ENCODE data around the gene SLC34A1.
A peak's percentile ranks its signal among the peaks of the same experiment; 100 is the strongest.
"Not testable (repeated sequence)": the region's sequence is repeated elsewhere in the genome, so short reads cannot be mapped to it uniquely, and the experiment has no call there.

The SLC34A1 gene

GRCh38 chr5:177359451-177359851 is 24.8 kb upstream of the SLC34A1 start:
- ChIA-PET POLR2A (no interaction called here), CTCF (interaction anchor here (1.0 to 13.7 kb wide), 10 partner anchors 12 to 50 kb away, joined by 3 to 131 read pairs (median 4); partner anchors contain the start of gene SLC34A1)

DNA sequence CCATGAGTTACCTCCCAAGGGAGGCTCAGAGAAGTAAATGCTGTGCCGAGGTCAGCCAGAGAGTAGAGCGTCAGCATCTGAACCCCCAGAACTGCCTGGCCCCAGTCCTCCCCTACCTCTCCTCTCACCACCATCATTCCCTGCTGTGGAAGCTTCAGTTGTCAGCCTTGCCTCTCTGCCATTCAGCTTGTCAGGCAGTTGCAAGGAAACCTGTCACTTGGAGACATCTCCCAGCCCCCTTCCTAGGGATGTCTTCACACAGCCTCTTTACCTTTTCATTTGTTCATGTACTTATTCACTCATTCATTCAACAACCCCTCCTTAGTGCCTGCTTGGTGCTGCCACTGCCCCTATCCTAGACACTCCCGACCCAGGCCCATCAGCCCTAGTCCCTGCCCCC is 24.4 kb upstream of the SLC34A1 start:
- no peaks in the 10 kb centered on the region for H3K9me3 ChIP-seq (ENCODE audit: control extremely low read depth in 1 of 5, control insufficient read depth in 4 of 5, insufficient read depth in 2 of 5, low read depth in 1 of 5, low read length in 4 of 5)
- peak overlapping the region in 3 of 7 experiments; percentile 19 to 88 (median 84) for H3K4me3 ChIP-seq (ENCODE audit: control insufficient read depth in 1 of 7, extremely low read depth in 1 of 7, insufficient read depth in 4 of 7, low read depth in 2 of 7, low read length in 6 of 7)
- no peak for DNase-seq
- CTCF ChIA-PET = interaction anchor here (1.0 to 13.7 kb wide), 8 partner anchors 12 to 51 kb away, joined by 3 to 131 read pairs (median 13); no protein-coding TSS in a partner anchor
- no peaks in the 10 kb centered on the region for H3K27me3 ChIP-seq (replicated peaks in 2 of 5; ENCODE audit: control insufficient read depth in 4 of 5, insufficient read depth in 5 of 5, low read length in 4 of 5)
- WGBS (ENCODE audit: insufficient coverage) = 84% methylated on average over 3 of the region's 3 CpGs
- H3K4me1 ChIP-seq (ENCODE audit: control extremely low read depth in 1 of 4, control insufficient read depth in 4 of 4, insufficient read depth in 4 of 4, low read length in 3 of 4) = peaks cover 8 to 91% (median 83%) of the 10 kb centered on the region in 4 experiments
- POLR2A ChIA-PET = no interaction called here
- peak overlapping the region in 1 of 2 experiments; percentile 85 for H3K27ac ChIP-seq (ENCODE audit: insufficient read depth in 1 of 2, low read depth in 1 of 2, low read length in 2 of 2, poor library complexity in 1 of 2, severe bottlenecking in 2 of 2)
- peaks cover 0 to 2% (median 0%) of the 10 kb centered on the region in 4 experiments for H3K36me3 ChIP-seq (ENCODE audit: control insufficient read depth in 4 of 4, insufficient read depth in 4 of 4, low read length in 3 of 4)

More at GRCh38 chr5:177359451-177359851, 24.8 kb upstream of the SLC34A1 start:
- Histone ChIP-seq H3K36me3 (ENCODE audit: control insufficient read depth in 4 of 4, insufficient read depth in 4 of 4, low read length in 3 of 4) (peaks cover 0 to 2% (median 0%) of the 10 kb centered on the region in 4 experiments), H3K4me1 (ENCODE audit: control extremely low read depth in 1 of 4, control insufficient read depth in 4 of 4, insufficient read depth in 4 of 4, low read length in 3 of 4) (peaks cover 8 to 94% (median 82%) of the 10 kb centered on the region in 4 experiments), H3K27me3 (replicated peaks in 2 of 5; ENCODE audit: control insufficient read depth in 4 of 5, insufficient read depth in 5 of 5, low read length in 4 of 5) (no peaks in the 10 kb centered on the region), H3K9me3 (ENCODE audit: control extremely low read depth in 1 of 5, control insufficient read depth in 4 of 5, insufficient read depth in 2 of 5, low read depth in 1 of 5, low read length in 4 of 5) (no peaks in the 10 kb centered on the region), H3K4me3 (ENCODE audit: control insufficient read depth in 1 of 7, extremely low read depth in 1 of 7, insufficient read depth in 4 of 7, low read depth in 2 of 7, low read length in 6 of 7) (peak overlapping the region in 4 of 7 experiments; percentile 74 to 93 (median 86)), H3K27ac (ENCODE audit: insufficient read depth in 1 of 2, low read depth in 1 of 2, low read length in 2 of 2, poor library complexity in 1 of 2, severe bottlenecking in 2 of 2) (peak overlapping the region in 1 of 2 experiments; percentile 85)
- no peak for DNase-seq
- WGBS (ENCODE audit: insufficient coverage) = 89% methylated on average over 4 of the region's 6 CpGs

- Histone ChIP-seq H3K27ac (ENCODE audit: insufficient read depth in 1 of 2, low read depth in 1 of 2, low read length in 2 of 2, poor library complexity in 1 of 2, severe bottlenecking in 2 of 2) (peak overlapping the region in 1 of 2 experiments; percentile 54), H3K4me1 (ENCODE audit: control extremely low read depth in 1 of 4, control insufficient read depth in 4 of 4, insufficient read depth in 4 of 4, low read length in 3 of 4) (peaks cover 8 to 88% (median 79%) of the 10 kb centered on the region in 4 experiments)
- H3K36me3 ChIP-seq (ENCODE audit: control insufficient read depth in 4 of 4, insufficient read depth in 4 of 4, low read length in 3 of 4); H3K4me3 ChIP-seq (ENCODE audit: control insufficient read depth in 1 of 7, extremely low read depth in 1 of 7, insufficient read depth in 4 of 7, low read depth in 2 of 7, low read length in 6 of 7); H3K9me3 ChIP-seq (ENCODE audit: control extremely low read depth in 1 of 5, control insufficient read depth in 4 of 5, insufficient read depth in 2 of 5, low read depth in 1 of 5, low read length in 4 of 5); DNase-seq; H3K27me3 ChIP-seq (replicated peaks in 2 of 5; ENCODE audit: control insufficient read depth in 4 of 5, insufficient read depth in 5 of 5, low read length in 4 of 5): not testable (repeated sequence)
- 99% methylated on average over 7 of the region's 7 CpGs for WGBS (ENCODE audit: insufficient coverage)
- ChIA-PET CTCF (interaction anchor here (0.7 to 13.7 kb wide), 16 partner anchors 9 to 94 kb away, joined by 3 to 131 read pairs (median 4); partner anchors contain the start of gene LMAN2), POLR2A (interaction anchor here (1.1 to 2.3 kb wide), 2 partner anchors 9 to 53 kb away, joined by 5 to 9 read pairs; partner anchors contain the start of gene LMAN2)
Observed at GRCh38 chr5:177360740-177361139, 23.5 kb upstream of the SLC34A1 start.

DNA sequence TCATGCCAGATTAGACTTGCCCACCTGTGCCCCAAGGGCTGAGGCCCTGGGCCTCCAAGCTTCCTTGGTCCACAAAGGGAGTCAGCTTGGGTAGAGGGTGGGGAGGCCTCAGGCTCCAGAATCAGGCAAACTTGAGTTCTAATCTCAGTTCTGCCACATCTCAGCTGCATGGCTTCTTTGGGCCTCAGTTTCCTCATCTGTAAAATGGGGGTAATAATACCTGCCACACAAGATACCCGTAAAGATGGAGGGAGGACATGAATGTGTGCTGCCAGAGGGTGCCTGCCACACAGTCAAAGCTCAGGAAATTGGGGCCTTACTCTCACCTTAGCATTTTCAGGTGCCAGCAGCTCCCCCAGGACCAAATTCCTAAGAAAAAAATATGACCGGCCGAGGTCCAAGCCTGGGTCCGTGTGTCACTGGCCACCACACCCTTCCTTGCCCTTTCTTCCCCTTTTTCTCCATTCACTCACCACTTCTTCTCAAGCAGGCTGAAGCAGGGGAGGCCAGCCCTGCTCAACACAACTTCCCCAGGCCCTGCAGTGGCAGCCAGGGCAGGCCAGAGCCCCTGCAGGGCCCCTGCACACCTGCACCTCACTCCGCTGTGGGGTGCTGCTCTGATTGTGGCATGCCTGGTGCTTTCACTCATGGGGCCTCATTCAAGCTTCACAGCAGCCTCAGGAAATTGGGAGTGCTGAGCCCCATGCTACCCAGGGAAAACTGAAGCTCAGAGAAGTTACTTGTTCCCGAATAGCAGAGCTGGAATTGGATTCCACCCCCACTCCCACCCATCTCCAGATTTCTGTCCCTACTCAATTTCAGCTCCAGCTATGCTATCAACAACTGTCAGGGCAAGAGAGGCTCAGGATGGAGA is 22.6 kb upstream of the SLC34A1 start:
- peak in 2 of 3 donors; percentile 73 to 77 for DNase-seq

GRCh38 chr5:177362292-177362609 is 22.0 kb upstream of the SLC34A1 start:
- DNase-seq = no peak
- H3K27me3 ChIP-seq (replicated peaks in 2 of 5; ENCODE audit: control insufficient read depth in 4 of 5, insufficient read depth in 5 of 5, low read length in 4 of 5) = no peaks in the 10 kb centered on the region
- peak overlapping the region in 1 of 2 experiments; percentile 58 for H3K27ac ChIP-seq (ENCODE audit: insufficient read depth in 1 of 2, low read depth in 1 of 2, low read length in 2 of 2, poor library complexity in 1 of 2, severe bottlenecking in 2 of 2)
- peaks cover 2 to 77% (median 64%) of the 10 kb centered on the region in 4 experiments for H3K4me1 ChIP-seq (ENCODE audit: control extremely low read depth in 1 of 4, control insufficient read depth in 4 of 4, insufficient read depth in 4 of 4, low read length in 3 of 4)
- WGBS (ENCODE audit: insufficient coverage) = 69% methylated on average over 8 of the region's 8 CpGs
- CTCF ChIA-PET = interaction anchor here (0.7 to 8.0 kb wide), 15 partner anchors 9 to 146 kb away, joined by 3 to 44 read pairs (median 4); partner anchors contain the start of gene LMAN2
- H3K36me3 ChIP-seq (ENCODE audit: control insufficient read depth in 4 of 4, insufficient read depth in 4 of 4, low read length in 3 of 4) = peaks cover 0 to 19% (median 9%) of the 10 kb centered on the region in 4 experiments
- peak overlapping the region in 4 of 7 experiments; percentile 3 to 74 (median 34) for H3K4me3 ChIP-seq (ENCODE audit: control insufficient read depth in 1 of 7, extremely low read depth in 1 of 7, insufficient read depth in 4 of 7, low read depth in 2 of 7, low read length in 6 of 7)
- H3K9me3 ChIP-seq (ENCODE audit: control extremely low read depth in 1 of 5, control insufficient read depth in 4 of 5, insufficient read depth in 2 of 5, low read depth in 1 of 5, low read length in 4 of 5) = no peaks in the 10 kb centered on the region
- POLR2A ChIA-PET = interaction anchor here (2.3 kb wide), 1 partner anchor 10 kb away, joined by 9 read pairs; the partner anchor contains the start of gene LMAN2

More for the DNA sequence above, 22.6 kb upstream of the SLC34A1 start:
- H3K4me3 ChIP-seq (ENCODE audit: control insufficient read depth in 1 of 7, extremely low read depth in 1 of 7, insufficient read depth in 4 of 7, low read depth in 2 of 7, low read length in 6 of 7) = peak overlapping the region in 3 of 7 experiments; percentile 3 to 16 (median 4)
- no peaks in the 10 kb centered on the region for H3K9me3 ChIP-seq (ENCODE audit: control extremely low read depth in 1 of 5, control insufficient read depth in 4 of 5, insufficient read depth in 2 of 5, low read depth in 1 of 5, low read length in 4 of 5)
- POLR2A ChIA-PET = interaction anchor here (1.1 to 2.3 kb wide), 2 partner anchors 10 to 54 kb away, joined by 5 to 9 read pairs; partner anchors contain the start of gene LMAN2
- H3K4me1 ChIP-seq (ENCODE audit: control extremely low read depth in 1 of 4, control insufficient read depth in 4 of 4, insufficient read depth in 4 of 4, low read length in 3 of 4) = peaks cover 8 to 83% (median 70%) of the 10 kb centered on the region in 4 experiments
- no peaks in the 10 kb centered on the region for H3K27me3 ChIP-seq (replicated peaks in 2 of 5; ENCODE audit: control insufficient read depth in 4 of 5, insufficient read depth in 5 of 5, low read length in 4 of 5)
- 23% methylated on average over 5 of the region's 6 CpGs for WGBS (ENCODE audit: insufficient coverage)
- H3K36me3 ChIP-seq (ENCODE audit: control insufficient read depth in 4 of 4, insufficient read depth in 4 of 4, low read length in 3 of 4) = peaks cover 0 to 15% (median 3%) of the 10 kb centered on the region in 4 experiments
- H3K27ac ChIP-seq (ENCODE audit: insufficient read depth in 1 of 2, low read depth in 1 of 2, low read length in 2 of 2, poor library complexity in 1 of 2, severe bottlenecking in 2 of 2) = peak overlapping the region in 1 of 2 experiments; percentile 58
- CTCF ChIA-PET = interaction anchor here (0.7 to 13.7 kb wide), 20 partner anchors 9 to 147 kb away, joined by 3 to 131 read pairs (median 4); partner anchors contain the start of gene LMAN2

- peaks cover 0 to 26% (median 12%) of the 10 kb centered on the region in 4 experiments for H3K36me3 ChIP-seq (ENCODE audit: control insufficient read depth in 4 of 4, insufficient read depth in 4 of 4, low read length in 3 of 4)
- peak overlapping the region in 1 of 2 experiments; percentile 58 for H3K27ac ChIP-seq (ENCODE audit: insufficient read depth in 1 of 2, low read depth in 1 of 2, low read length in 2 of 2, poor library complexity in 1 of 2, severe bottlenecking in 2 of 2)
- WGBS (ENCODE audit: insufficient coverage) = 7% methylated on average over 42 of the region's 59 CpGs
- H3K4me1 ChIP-seq (ENCODE audit: control extremely low read depth in 1 of 4, control insufficient read depth in 4 of 4, insufficient read depth in 4 of 4, low read length in 3 of 4) = peaks cover 0 to 71% (median 60%) of the 10 kb centered on the region in 4 experiments
- POLR2A ChIA-PET = no interaction called here
- DNase-seq = peak in 2 of 3 donors; percentile 61 to 70
- H3K27me3 ChIP-seq (replicated peaks in 2 of 5; ENCODE audit: control insufficient read depth in 4 of 5, insufficient read depth in 5 of 5, low read length in 4 of 5) = no peaks in the 10 kb centered on the region
- peak overlapping the region in 6 of 7 experiments; percentile 2 to 74 (median 42) for H3K4me3 ChIP-seq (ENCODE audit: control insufficient read depth in 1 of 7, extremely low read depth in 1 of 7, insufficient read depth in 4 of 7, low read depth in 2 of 7, low read length in 6 of 7)
- H3K9me3 ChIP-seq (ENCODE audit: control extremely low read depth in 1 of 5, control insufficient read depth in 4 of 5, insufficient read depth in 2 of 5, low read depth in 1 of 5, low read length in 4 of 5) = no peaks in the 10 kb centered on the region
- CTCF ChIA-PET = interaction anchor here (0.7 to 3.0 kb wide), 10 partner anchors 8 to 146 kb away, joined by 3 to 14 read pairs (median 4); partner anchors contain the start of gene LMAN2
Observed at GRCh38 chr5:177362610-177363507, 21.4 kb upstream of the SLC34A1 start.
